Panc1 (cell line): Measurements from ENCODE around the gene ADIPOR1. TPM values are rescaled to one million over a fixed set of nuclear protein-coding genes. Genes with fewer than 3 reads are reported as not detected.

Experiments
- ATAC-seq: fragments of 200-7000 bp; cut with Tn5 transposase; 2 replicates; pipeline ENCODE4 v1.9.1; 2020; ENCODE audit warnings: mild to moderate bottlenecking, moderate library complexity
- BruUV-seq: library from RNA; stranded (reverse); fragments of 400-500 nt; replicated peaks from 2 replicates; lab custom pipeline; 2021; lab: Mats Ljungman, UMichigan
- CTCF ChIA-PET: fragments of 300-600 bp; sonication (Branson Sonifier 250); formaldehyde crosslinking; loops from one replicate; lab custom pipeline; 2022; ENCODE audit warnings: antibody characterized with exemption; lab: Charles Lee
- POLR2A ChIA-PET: fragments of 300-600 bp; sonication (Branson Sonifier 250); formaldehyde crosslinking; loops from one replicate; lab custom pipeline; 2022; ENCODE audit warnings: antibody characterized with exemption; lab: Charles Lee
- DNase-seq: peaks from one replicate; pipeline ENCODE4 v3.0.0-alpha.2; 2010; ENCODE audit warnings: low read depth, low spot score
- H3K27ac ChIP-seq: 2 replicates; pipeline ENCODE4 v1.5.1; 2011; ENCODE audit warnings: mild to moderate bottlenecking, low read length, inconsistent platforms
- H3K27me3 ChIP-seq: fragments of 200-500 bp; sonication (Bioruptor generic); 2 replicates; pipeline ENCODE4 v1.6.0; 2014; ENCODE audit warnings: low read length, inconsistent platforms; ENCODE audit not compliant: control insufficient read depth, insufficient read depth
- H3K36me3 ChIP-seq: fragments of 200-500 bp; sonication (Bioruptor generic); 2 replicates; pipeline ENCODE4 v1.5.1; 2014; ENCODE audit warnings: inconsistent platforms, mild to moderate bottlenecking, low read length, moderate library complexity; ENCODE audit not compliant: control insufficient read depth, insufficient read depth
- H3K4me1 ChIP-seq: 2 replicates; pipeline ENCODE4 v1.5.1; 2011; ENCODE audit warnings: inconsistent platforms, mild to moderate bottlenecking, low read length, moderate library complexity; ENCODE audit not compliant: control insufficient read depth, insufficient read depth
- H3K4me3 ChIP-seq, 2 experiments: 2 replicates each; pipeline ENCODE4 v1.5.1; 2011 to 2012; ENCODE audit warnings: low read depth in 2 of 2, low read length in 2 of 2, mild to moderate bottlenecking in 2 of 2, inconsistent platforms in 1 of 2, moderate library complexity in 1 of 2
- H3K9me3 ChIP-seq: fragments of 200-500 bp; sonication (Bioruptor generic); 2 replicates; pipeline ENCODE4 v1.5.1; 2014; ENCODE audit warnings: low read depth, mild to moderate bottlenecking, inconsistent platforms, low read length, moderate library complexity; ENCODE audit not compliant: control insufficient read depth, insufficient read depth
- CTCF ChIP-seq: fragments of 450-650 bp; IDR thresholded peaks from 2 replicates; pipeline ENCODE4 v1.5.1; 2017; ENCODE audit warnings: mild to moderate bottlenecking
- POLR2AphosphoS5 ChIP-seq: IDR thresholded peaks from 2 replicates; pipeline ENCODE4 v1.6.1; 2012; ENCODE audit warnings: mild to moderate bottlenecking, low read depth, low read length, moderate library complexity
- REST ChIP-seq, 2 experiments: IDR thresholded peaks; 2 replicates each; pipeline ENCODE4 v1.6.1; 2011 to 2012; ENCODE audit warnings: low read depth in 2 of 2, control low read depth in 1 of 2, low read length in 1 of 2, mild to moderate bottlenecking in 1 of 2, moderate library complexity in 1 of 2; ENCODE audit not compliant: insufficient read depth in 1 of 2
- SIN3A ChIP-seq: IDR thresholded peaks from 2 replicates; pipeline ENCODE4 v1.6.1; 2012; ENCODE audit warnings: low read depth, mild to moderate bottlenecking, low read length, moderate library complexity, borderline replicate concordance; ENCODE audit not compliant: insufficient read depth
- TCF7L2 ChIP-seq: IDR thresholded peaks from 2 replicates; pipeline ENCODE4 v1.6.1; 2011; ENCODE audit warnings: mild to moderate bottlenecking, low read depth, low read length, inconsistent platforms
- in situ Hi-C: cut with HindIII; loops from 2 replicates; pipeline ENCODE4 v1.10.0; 2016; ENCODE audit warnings: low sequenced_read_pairs, low pct_unique_long_range_greater_than_20kb
- intact Hi-C: fragments of 100-400 bp; cut with micrococcal nuclease; formaldehyde crosslinking; loops from one replicate; pipeline ENCODE4 v1.10.0; 2022; ENCODE audit not compliant: unreplicated experiment
- total RNA-seq: library from RNA; stranded (reverse); gene quantifications from one replicate; pipeline ENCODE4 v1.2.1, GENCODE V29; 2021; ENCODE audit not compliant: unreplicated experiment

The ADIPOR1 gene
- total RNA-seq, 1 experiment from 2014 or later = 78.2 TPM

- Histone ChIP-seq H3K27me3 (no peaks in the 10 kb centered on the region), H3K9me3 (no peaks in the 10 kb centered on the region), H3K27ac (no peak overlapping the region), H3K36me3 (peaks cover 9% of the 10 kb centered on the region), H3K4me1 (peaks cover 9% of the 10 kb centered on the region), H3K4me3 (no peak overlapping the region)
- no peak for TF ChIP-seq CTCF
- no peak for TF ChIP-seq REST (IDR thresholded peaks at IDR 0.05; ENCODE audit: insufficient read depth in 1 of 2, low read depth in 2 of 2, low read length in 1 of 2)
- TF ChIP-seq SIN3A = no peak
- TF ChIP-seq POLR2AphosphoS5 = no peak
- TF ChIP-seq TCF7L2 = no peak
- CTCF ChIA-PET = no interaction called here
- DNase-seq (no peak), ATAC-seq (no peak)
- intact Hi-C loops = no loop called here
- in situ Hi-C loops = no loop called here
- no TSS peak for BruUV-seq
- POLR2A ChIA-PET = no interaction called here
Observed at GRCh38 chr1:202952099-202952498, 6.0 kb downstream of the ADIPOR1 start.

- TF ChIP-seq TCF7L2 = no peak
- TF ChIP-seq POLR2AphosphoS5 = no peak
- no peak for TF ChIP-seq REST (IDR thresholded peaks at IDR 0.05; ENCODE audit: insufficient read depth in 1 of 2, low read depth in 2 of 2, low read length in 1 of 2)
- TF ChIP-seq CTCF = no peak
- TF ChIP-seq SIN3A = no peak
- BruUV-seq = no TSS peak
- Histone ChIP-seq H3K27me3 (no peaks in the 10 kb centered on the region), H3K9me3 (no peaks in the 10 kb centered on the region), H3K36me3 (peaks cover 9% of the 10 kb centered on the region), H3K27ac (no peak overlapping the region), H3K4me3 (no peak overlapping the region), H3K4me1 (peaks cover 2% of the 10 kb centered on the region; the same call in 1 of the 2 replicates)
- POLR2A ChIA-PET = interaction anchor here (0.5 kb wide), 1 partner anchor 64 kb away, joined by 3 read pairs; no protein-coding TSS in a partner anchor
- CTCF ChIA-PET = no interaction called here
- DNase-seq = no peak
- in situ Hi-C loops = no loop called here
- ATAC-seq = no peak
- intact Hi-C loops = no loop called here
Observed at GRCh38 chr1:202951437-202951836, 6.7 kb downstream of the ADIPOR1 start.
